OCI-LY3 (cell line): Measurements from ENCODE around the gene KLHDC1.

Experiments used
- H2AFZ ChIP-seq: fragments of 200-600, 300-600 bp; shearing (Covaris generic); 2 replicates; pipeline ENCODE4 v1.6.0; 2014; ENCODE audit warnings: antibody characterized with exemption, low read depth, low read length
- H3K27ac ChIP-seq: fragments of 200-600, 300-600 bp; sonication (generic); 2 replicates; pipeline ENCODE4 v1.5.1; 2014; ENCODE audit warnings: mild to moderate bottlenecking, low read length, moderate library complexity, mixed read lengths
- H3K27me3 ChIP-seq: fragments of 200-600, 300-600 bp; sonication (generic); 2 replicates; pipeline ENCODE4 v1.6.1; 2014; ENCODE audit warnings: low read depth, low read length, mixed read lengths
- H3K36me3 ChIP-seq: fragments of 200-600, 300-600 bp; sonication (generic); replicated peaks from 2 replicates; pipeline ENCODE3; 2014; ENCODE audit warnings: low read depth, low read length, mixed read lengths
- H3K4me1 ChIP-seq: fragments of 300-600, 200-600 bp; sonication (generic); 2 replicates; pipeline ENCODE4 v1.6.1; 2014; ENCODE audit warnings: low read length, mixed read lengths
- H3K4me2 ChIP-seq: fragments of 200-600, 300-600 bp; sonication (generic); 2 replicates; pipeline ENCODE4 v1.6.1; 2014; ENCODE audit warnings: low read length, mixed read lengths
- H3K4me3 ChIP-seq: fragments of 300-600, 200-600 bp; sonication (generic); 2 replicates; pipeline ENCODE4 v1.5.1; 2014; ENCODE audit warnings: antibody characterized with exemption, mild to moderate bottlenecking, low read length, moderate library complexity
- H3K79me2 ChIP-seq: fragments of 300-600, 200-600 bp; shearing (Covaris generic); 2 replicates; pipeline ENCODE4 v1.6.1; 2014; ENCODE audit warnings: mild to moderate bottlenecking, low read length, mixed read lengths
- H3K9ac ChIP-seq: fragments of 300-600, 200-600 bp; shearing (Covaris generic); 2 replicates; pipeline ENCODE4 v1.6.0; 2014; ENCODE audit warnings: mild to moderate bottlenecking, low read length, moderate library complexity
- H3K9me3 ChIP-seq: fragments of 200-600, 300-600 bp; shearing (Covaris generic); 2 replicates; pipeline ENCODE4 v1.6.1; 2014; ENCODE audit warnings: low read length, mixed read lengths; ENCODE audit not compliant: insufficient read depth
- H4K20me1 ChIP-seq: fragments of 200-600, 300-600 bp; sonication (generic); 2 replicates; pipeline ENCODE4 v1.6.1; 2016; ENCODE audit warnings: low read length, mixed read lengths; ENCODE audit not compliant: insufficient read depth
- CTCF ChIP-seq: fragments of 200-600, 300-600 bp; sonication (generic); IDR thresholded peaks from 2 replicates; pipeline ENCODE4 v1.5.1; 2014; ENCODE audit warnings: antibody characterized with exemption, low read length, low read depth
- EZH2phosphoT487 ChIP-seq: fragments of 200-600 bp; shearing (Covaris generic); IDR thresholded peaks from 2 replicates; pipeline ENCODE4 v1.6.1; 2018; ENCODE audit warnings: antibody characterized with exemption, mixed run types, low read depth

KLHDC1 gene

GRCh38 chr14:49679271-49679670 lies 13.6 kb upstream of the KLHDC1 start:
- H3K4me1 ChIP-seq, result no peaks in the 10 kb centered on the region
- H3K9me3 ChIP-seq, result no peaks in the 10 kb centered on the region
- no peaks in the 10 kb centered on the region for H3K79me2 ChIP-seq
- TF ChIP-seq EZH2phosphoT487, result no peak
- TF ChIP-seq CTCF, result no peak
- H2AFZ ChIP-seq, result no peak overlapping the region
- H3K4me2 ChIP-seq, result no peak overlapping the region
- no peaks in the 10 kb centered on the region for H3K27me3 ChIP-seq
- peaks cover 39% of the 10 kb centered on the region for H3K36me3 ChIP-seq
- H3K27ac ChIP-seq, result no peak overlapping the region
- H3K4me3 ChIP-seq, result no peak overlapping the region
- no peaks in the 10 kb centered on the region for H4K20me1 ChIP-seq
- H3K9ac ChIP-seq, result no peak overlapping the region

GRCh38 chr14:49686425-49686824 lies 6.5 kb upstream of the KLHDC1 start:
- peaks cover 10% of the 10 kb centered on the region for H3K4me1 ChIP-seq
- no peak overlapping the region for H3K9ac ChIP-seq
- H3K9me3 ChIP-seq, result no peaks in the 10 kb centered on the region
- H4K20me1 ChIP-seq, result no peaks in the 10 kb centered on the region
- H3K4me3 ChIP-seq, result no peak overlapping the region
- H3K27me3 ChIP-seq, result no peaks in the 10 kb centered on the region
- H3K79me2 ChIP-seq, result peaks cover 32% of the 10 kb centered on the region
- no peak overlapping the region for H3K27ac ChIP-seq
- peaks cover 17% of the 10 kb centered on the region for H3K36me3 ChIP-seq
- TF ChIP-seq EZH2phosphoT487 (no peak), CTCF (no peak)
- no peak overlapping the region for H2AFZ ChIP-seq
- H3K4me2 ChIP-seq, result 0 out of 2 replicates have a peak overlapping the region, but pooled peaks have one; percentile 75

DNA sequence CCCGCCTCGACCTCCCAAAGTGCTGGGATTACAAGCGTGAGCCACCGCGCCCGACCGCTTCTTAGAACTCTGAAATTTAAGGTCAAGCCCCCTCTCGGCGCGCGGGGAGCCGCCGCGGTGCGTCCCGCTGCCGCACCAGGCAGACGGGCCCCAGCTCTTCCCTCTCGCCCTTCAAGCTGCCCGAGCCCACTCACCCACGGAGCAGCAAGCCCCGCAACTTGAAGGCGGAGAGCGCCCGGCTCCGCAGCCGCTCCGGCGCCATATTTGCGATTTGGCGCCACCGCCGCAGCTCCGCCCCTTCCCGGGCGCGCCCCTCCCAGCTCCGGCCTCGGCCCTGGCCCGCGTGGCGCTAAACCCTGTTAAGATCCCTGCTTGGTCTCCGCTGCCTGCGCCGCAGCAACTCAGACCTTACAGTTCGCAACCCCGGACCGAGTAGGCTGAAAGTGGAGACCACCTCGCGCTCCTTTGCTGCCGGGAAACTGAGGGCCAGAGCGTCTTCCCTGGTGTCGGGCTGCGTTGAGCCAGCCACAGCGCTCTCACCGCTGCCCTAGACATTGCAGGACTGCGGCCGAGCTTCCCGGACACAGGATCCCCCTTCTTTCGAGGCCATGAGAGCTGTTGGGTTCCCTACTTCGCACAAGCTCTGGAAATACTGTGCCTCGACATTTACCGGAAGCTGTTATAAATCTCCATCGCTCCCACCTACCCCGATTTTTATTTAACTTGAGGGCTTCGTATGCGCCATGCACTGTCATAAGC lies 4.8 kb upstream of the KLHDC1 start, which contains the start of gene POLE2:
Gene POLE2, minus strand, starts transcription at position 273 of the 759 bp plus-strand sequence. Its CDS starts 11 bp downstream, at position 262.
- peak within 1 kb of the TSS; percentile 75 for H3K4me2 ChIP-seq
- peak within 1 kb of the TSS; percentile 87 for H2AFZ ChIP-seq
- H4K20me1 ChIP-seq, result no peaks in the 10 kb centered on the region
- H3K9me3 ChIP-seq, result no peaks in the 10 kb centered on the region
- peak within 1 kb of the TSS; percentile 83 for H3K4me3 ChIP-seq
- H3K79me2 ChIP-seq, result peaks cover 32% of the 10 kb centered on the region
- peak within 1 kb of the TSS; percentile 16; the same call in 1 of the 2 replicates for H3K27ac ChIP-seq
- H3K9ac ChIP-seq, result peak within 1 kb of the TSS; percentile 78
- peaks cover 15% of the 10 kb centered on the region for H3K4me1 ChIP-seq
- no peaks in the 10 kb centered on the region for H3K27me3 ChIP-seq
- TF ChIP-seq CTCF, result no peak
- TF ChIP-seq EZH2phosphoT487, result no peak
- peaks cover 9% of the 10 kb centered on the region for H3K36me3 ChIP-seq

GRCh38 chr14:49688701-49689030 lies 4.3 kb upstream of the KLHDC1 start:
- peak overlapping the region; percentile 83 for H3K4me3 ChIP-seq

More at GRCh38 chr14:49688701-49689030, 4.3 kb upstream of the KLHDC1 start:
- no peak for TF ChIP-seq EZH2phosphoT487
- TF ChIP-seq CTCF, result no peak
- H3K9ac ChIP-seq, result no peak overlapping the region
- H3K9me3 ChIP-seq, result no peaks in the 10 kb centered on the region
- H3K4me1 ChIP-seq, result peaks cover 15% of the 10 kb centered on the region
- peaks cover 6% of the 10 kb centered on the region for H3K36me3 ChIP-seq
- H3K27me3 ChIP-seq, result no peaks in the 10 kb centered on the region
- H3K79me2 ChIP-seq, result peaks cover 32% of the 10 kb centered on the region
- no peaks in the 10 kb centered on the region for H4K20me1 ChIP-seq
- peak overlapping the region; percentile 75 for H3K4me2 ChIP-seq
- H3K27ac ChIP-seq, result no peak overlapping the region
- H2AFZ ChIP-seq, result peak overlapping the region; percentile 87
